K562 (cell line): Measurements from ENCODE around the gene CPLANE2. TPM values are rescaled to one million over a fixed set of nuclear protein-coding genes. Genes with fewer than 3 reads are reported as not detected.
A peak's percentile ranks its signal among the peaks of the same experiment; 100 is the strongest.

Source experiments
- ATAC-seq: fragments of 200-7000 bp; cut with Tn5 transposase; 3 replicates; pipeline ENCODE4 v1.9.1; 2020; ENCODE audit warnings: moderate library complexity
- BruUV-seq: library from RNA; stranded (reverse); fragments of 400-500 nt; replicated peaks from 2 replicates; lab custom pipeline; 2021; lab: Mats Ljungman, UMichigan
- CTCF ChIA-PET: fragments of 300-600 bp; formaldehyde crosslinking; extraction: SDS; loops from one replicate; lab custom pipeline; 2021; ENCODE audit warnings: low intra/inter-chr PET ratio; lab: Yijun Ruan, JAX
- POLR2A ChIA-PET: fragments of 300-600, 350-650 bp; sonication (Branson Sonifier 250); formaldehyde crosslinking; extraction: SDS; loops from one replicate; lab custom pipeline; 2021; ENCODE audit warnings: antibody characterized with exemption, inconsistent platforms; lab: Yijun Ruan, JAX
- DNase-seq, 4 experiments: peaks; one replicate each; pipeline versions ENCODE4 v3.0.0 to v3.0.0-alpha.2; 2011 to 2018; ENCODE audit warnings: low spot score in 3 of 4, mixed read lengths in 3 of 4; ENCODE audit errors: extremely low read depth in 1 of 4
- FAIRE-seq: peaks from 2 replicates; lab custom pipeline; 2011; peaks lifted over from hg19 to GRCh38; lab: Jason Lieb, UNC
- H2AFZ ChIP-seq: 2 replicates; pipeline ENCODE4 v1.6.0; 2011; ENCODE audit warnings: low read depth, low read length, control low read depth, inconsistent platforms
- H3K27ac ChIP-seq: fragments of 200-600 bp; 3 replicates; pipeline ENCODE4 v1.8.0; 2011; ENCODE audit warnings: low read depth, mild to moderate bottlenecking, control low read depth, inconsistent platforms, low read length, moderate library complexity, mixed read lengths; ENCODE audit errors: extremely low read depth
- H3K27me3 ChIP-seq, 2 experiments: fragments of 300-600 bp in 1 of 2; 2 replicates in 1 of 2; 3 replicates in 1 of 2; pipeline versions ENCODE4 v1.6.0 to v1.8.0; 2011; ENCODE audit warnings: inconsistent platforms in 2 of 2, low read length in 2 of 2, mild to moderate bottlenecking in 1 of 2, mixed read lengths in 1 of 2, moderate library complexity in 1 of 2; ENCODE audit not compliant: control insufficient read depth in 2 of 2, insufficient read depth in 2 of 2
- H3K36me3 ChIP-seq: fragments of 300-600 bp; 3 replicates; pipeline ENCODE4 v1.8.0; 2011; ENCODE audit warnings: mild to moderate bottlenecking, low read length, inconsistent platforms; ENCODE audit not compliant: control insufficient read depth, insufficient read depth
- H3K4me1 ChIP-seq, 2 experiments: fragments of 200-600 bp in 1 of 2; replicated peaks in 1 of 2; 2 replicates in 1 of 2; 3 replicates in 1 of 2; pipeline versions ENCODE4 v1.5.1 to v1.8.0; 2011; ENCODE audit warnings: inconsistent platforms in 2 of 2, low read length in 2 of 2, mild to moderate bottlenecking in 1 of 2, mixed read lengths in 1 of 2, moderate library complexity in 1 of 2; ENCODE audit not compliant: control insufficient read depth in 2 of 2, insufficient read depth in 2 of 2
- H3K4me2 ChIP-seq: 2 replicates; pipeline ENCODE4 v1.6.1; 2011; ENCODE audit warnings: low read length, control low read depth, inconsistent platforms, mixed read lengths; ENCODE audit not compliant: insufficient read depth
- H3K4me3 ChIP-seq: fragments of 200-600 bp; sonication (generic), shearing (Covaris generic); 2 replicates; pipeline ENCODE4 v1.5.1; 2016; ENCODE audit warnings: control low read depth, inconsistent platforms
- H3K79me2 ChIP-seq: fragments of 200-600 bp; 3 replicates; pipeline ENCODE4 v1.8.0; 2011; ENCODE audit warnings: low read length, inconsistent platforms; ENCODE audit not compliant: control insufficient read depth, insufficient read depth
- H3K9ac ChIP-seq, 2 experiments: 2 replicates each; pipeline versions ENCODE4 v1.6.0 to v1.6.1; 2011; ENCODE audit warnings: low read depth in 2 of 2, low read length in 2 of 2, control low read depth in 1 of 2, inconsistent platforms in 1 of 2, mild to moderate bottlenecking in 1 of 2, mixed read lengths in 1 of 2; ENCODE audit not compliant: insufficient read depth in 1 of 2
- H3K9me1 ChIP-seq: one replicate; pipeline ENCODE4 v1.6.0; 2011; ENCODE audit warnings: inconsistent platforms, mild to moderate bottlenecking, low read length, moderate library complexity; ENCODE audit not compliant: control insufficient read depth, insufficient read depth
- H3K9me3 ChIP-seq: replicated peaks from 2 replicates; pipeline ENCODE4 v1.5.1; 2011; ENCODE audit warnings: low read depth, low read length, inconsistent platforms; ENCODE audit not compliant: control insufficient read depth, insufficient read depth
- H4K20me1 ChIP-seq: replicated peaks from 2 replicates; pipeline ENCODE4 v1.6.1; 2011; ENCODE audit warnings: low read length, inconsistent platforms, mixed read lengths; ENCODE audit not compliant: control insufficient read depth, insufficient read depth
- CBX2 ChIP-seq: fragments of 200-600 bp; sonication (generic); IDR thresholded peaks from one replicate; pipeline ENCODE4 v1.6.1; 2012; ENCODE audit warnings: mild to moderate bottlenecking, low read length, inconsistent platforms; ENCODE audit not compliant: insufficient read depth, poor library complexity, severe bottlenecking
- ETV6 ChIP-seq, 3 experiments: fragments of 150-350 bp in 1 of 3; sonication (generic) in 1 of 3; formaldehyde crosslinking in 1 of 3; IDR thresholded peaks; 2 replicates each; pipeline versions ENCODE4 v1.6.1 to v1.8.0; 2014 to 2022; ENCODE audit warnings: borderline replicate concordance in 2 of 3, low read depth in 2 of 3, antibody characterized with exemption in 1 of 3, low read length in 1 of 3, mild to moderate bottlenecking in 1 of 3, missing genetic modification reagents in 1 of 3
- KHSRP ChIP-seq: fragments of 450-650 bp; IDR thresholded peaks from 2 replicates; pipeline ENCODE4 v1.6.1; 2017
- MAFG ChIP-seq: fragments of 450-650 bp; conservative IDR thresholded peaks from 2 replicates; pipeline ENCODE4 v1.6.1; 2016; ENCODE audit warnings: missing genetic modification characterization, missing compliant biosample characterization
- SAFB2 ChIP-seq: fragments of 200-400 bp; formaldehyde crosslinking; IDR thresholded peaks from 2 replicates; pipeline ENCODE4 v1.6.1; 2018; ENCODE audit warnings: borderline replicate concordance, low read length, low read depth, moderate library complexity; ENCODE audit not compliant: severe bottlenecking
- THRAP3 ChIP-seq: fragments of 450-650 bp; IDR thresholded peaks from 2 replicates; pipeline ENCODE4 v1.6.1; 2016; ENCODE audit warnings: mild to moderate bottlenecking, inconsistent platforms, borderline replicate concordance
- ZZZ3 ChIP-seq: fragments of 450-650 bp; IDR thresholded peaks from 2 replicates; pipeline ENCODE4 v1.6.1; 2016; ENCODE audit warnings: antibody characterized with exemption, mild to moderate bottlenecking, moderate library complexity
- WGBS: fragments of 100-300 bp; shearing (Covaris generic); methylation state at CpG from one replicate; pipeline ENCODE4 v1.1.6; 2016; ENCODE audit warnings: low coverage, mixed read lengths; ENCODE audit not compliant: insufficient coverage; ENCODE audit errors: missing lambda C conversion rate; 5-methylcytosine and 5-hydroxymethylcytosine counted together
- in situ Hi-C: fragments of 300-500 bp; cut with MboI; formaldehyde crosslinking; loops from 4 replicates; pipeline ENCODE4 v1.15.0; 2018; ENCODE audit warnings: inconsistent platforms, mixed read lengths
- intact Hi-C: fragments of 100-400 bp; cut with micrococcal nuclease; formaldehyde crosslinking; loops from 2 replicates; pipeline ENCODE4 v1.14.2; 2022
- polyA plus RNA-seq, 8 experiments: library from polyadenylated mRNA; depleted of rRNA in 4 of 8; stranded (reverse) in 5 of 8; unstranded in 3 of 8; fragments of >200 nt; fragmentation: Nextera tagmentation in 2 of 8; fragmentation: Illumina TruSeq in 1 of 8; extraction: Ambion mirVana in 2 of 8; extraction: Trizol in 1 of 8; gene quantifications; 2 replicates each; pipeline versions ENCODE4 v1.2.1 to v1.2.3, GENCODE V29; 2011 to 2014; ENCODE audit warnings: inconsistent platforms in 1 of 8, missing spikeins in 1 of 8
- total RNA-seq, 7 experiments: library from RNA; depleted of rRNA in 6 of 7; stranded (reverse); fragments of >200 nt in 6 of 7; fragmentation: Illumina TruSeq in 2 of 7; extraction: Trizol in 2 of 7; gene quantifications; 2 replicates each; pipeline versions ENCODE4 v1.2.1 to v1.2.3, GENCODE V29; 2011 to 2021; ENCODE audit warnings: low replicate concordance in 1 of 7
- TF ChIP-seq, protein P1 (sequence below): IDR thresholded peaks from 2 replicates; pipeline ENCODE4 v1.6.1; 2011; ENCODE audit warnings: borderline replicate concordance, low read depth, mild to moderate bottlenecking, moderate library complexity, low read length; ENCODE audit not compliant: insufficient read depth, poor library complexity, severe bottlenecking

The CPLANE2 gene
- total and polyA plus RNA-seq, 9 of the 15 experiments (the other 6 are each of a cell fraction or from before 2014, with no cell fraction given), result 0.17 to 20.9 (median 8.1) TPM

- TF ChIP-seq, protein P1, sequence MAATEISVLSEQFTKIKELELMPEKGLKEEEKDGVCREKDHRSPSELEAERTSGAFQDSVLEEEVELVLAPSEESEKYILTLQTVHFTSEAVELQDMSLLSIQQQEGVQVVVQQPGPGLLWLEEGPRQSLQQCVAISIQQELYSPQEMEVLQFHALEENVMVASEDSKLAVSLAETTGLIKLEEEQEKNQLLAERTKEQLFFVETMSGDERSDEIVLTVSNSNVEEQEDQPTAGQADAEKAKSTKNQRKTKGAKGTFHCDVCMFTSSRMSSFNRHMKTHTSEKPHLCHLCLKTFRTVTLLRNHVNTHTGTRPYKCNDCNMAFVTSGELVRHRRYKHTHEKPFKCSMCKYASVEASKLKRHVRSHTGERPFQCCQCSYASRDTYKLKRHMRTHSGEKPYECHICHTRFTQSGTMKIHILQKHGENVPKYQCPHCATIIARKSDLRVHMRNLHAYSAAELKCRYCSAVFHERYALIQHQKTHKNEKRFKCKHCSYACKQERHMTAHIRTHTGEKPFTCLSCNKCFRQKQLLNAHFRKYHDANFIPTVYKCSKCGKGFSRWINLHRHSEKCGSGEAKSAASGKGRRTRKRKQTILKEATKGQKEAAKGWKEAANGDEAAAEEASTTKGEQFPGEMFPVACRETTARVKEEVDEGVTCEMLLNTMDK, result peak; percentile 40
Measured at GRCh38 chr1:16204634-16205333, 32.2 kb downstream of the CPLANE2 start (continued).

- FAIRE-seq (no peak), DNase-seq (no peak), ATAC-seq (no peak)
- peaks cover 26 to 45% of the 10 kb centered on the region in 2 experiments for H3K4me1 ChIP-seq
- WGBS, result 58% methylated on average over 2 of the region's 2 CpGs
- no peaks in the 10 kb centered on the region for H3K27me3 ChIP-seq
- no peaks in the 10 kb centered on the region for H3K9me1 ChIP-seq
- no peak overlapping the region for H3K27ac ChIP-seq
- no peak overlapping the region for H3K9ac ChIP-seq
- H3K36me3 ChIP-seq, result no peaks in the 10 kb centered on the region
- ChIA-PET POLR2A (interaction anchor here (1.7 to 2.1 kb wide), 2 partner anchors 11 to 12 kb away, joined by 7 read pairs; no protein-coding TSS in a partner anchor), CTCF (interaction anchor here (1.6 to 2.7 kb wide), 2 partner anchors 40 to 159 kb away, joined by 7 to 13 read pairs; no protein-coding TSS in a partner anchor)
- in situ Hi-C loops, result no loop called here
- TF ChIP-seq ZZZ3 (no peak), ETV6 (IDR thresholded peaks at IDR 0.05; ENCODE audit: borderline replicate concordance in 1 of 2, low read depth in 2 of 2, low read length in 1 of 2) (no peak), ETV6 (CRISPR knock-in tag; IDR thresholded peaks at IDR 0.05; ENCODE audit: borderline replicate concordance) (no peak), THRAP3 (no peak), MAFG (tag) (no peak), KHSRP (no peak), CBX2 (no peak), SAFB2 (no peak)
- no peak overlapping the region for H2AFZ ChIP-seq
- no peak overlapping the region for H3K4me2 ChIP-seq
- H3K9me3 ChIP-seq, result no peaks in the 10 kb centered on the region
- BruUV-seq, result no TSS peak
- intact Hi-C loops, result no loop called here
- H3K79me2 ChIP-seq, result peaks cover 8% of the 10 kb centered on the region; the same call in 2 of the 3 replicates
- no peaks in the 10 kb centered on the region for H4K20me1 ChIP-seq
- H3K4me3 ChIP-seq, result no peak overlapping the region
Measured at GRCh38 chr1:16204216-16204615, 32.8 kb downstream of the CPLANE2 start.
